HG02840 (cell line): ENCODE data around the gene C3orf70.

Source experiments
- ATAC-seq: cut with Tn5 transposase; IDR thresholded peaks from one replicate; pipeline ENCODE4 v1.9.1; 2021; ENCODE audit warnings: mild to moderate bottlenecking, moderate library complexity, moderate number of reproducible peaks; ENCODE audit not compliant: unreplicated experiment, low FRiP score

C3orf70 gene

DNA sequence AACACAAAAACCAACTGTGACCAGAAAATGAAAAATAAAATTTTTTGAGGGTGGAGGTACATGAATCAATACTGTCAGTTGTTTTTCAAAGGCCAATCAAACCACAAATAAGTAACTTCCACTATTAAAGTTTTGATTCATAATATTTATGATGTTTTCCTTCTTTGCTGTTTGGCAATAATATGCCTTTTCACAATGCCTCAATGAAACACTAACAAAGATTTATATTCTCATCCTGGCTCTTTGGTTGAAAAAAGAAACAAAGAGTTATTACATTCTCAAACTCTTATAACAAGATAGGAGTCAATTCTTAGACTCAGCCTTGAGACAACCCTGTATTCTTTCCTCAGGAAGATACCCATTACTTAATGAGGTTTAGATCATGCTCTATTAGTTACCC is 63.1 kb downstream of the C3orf70 start:
- ATAC-seq = no peak

DNA sequence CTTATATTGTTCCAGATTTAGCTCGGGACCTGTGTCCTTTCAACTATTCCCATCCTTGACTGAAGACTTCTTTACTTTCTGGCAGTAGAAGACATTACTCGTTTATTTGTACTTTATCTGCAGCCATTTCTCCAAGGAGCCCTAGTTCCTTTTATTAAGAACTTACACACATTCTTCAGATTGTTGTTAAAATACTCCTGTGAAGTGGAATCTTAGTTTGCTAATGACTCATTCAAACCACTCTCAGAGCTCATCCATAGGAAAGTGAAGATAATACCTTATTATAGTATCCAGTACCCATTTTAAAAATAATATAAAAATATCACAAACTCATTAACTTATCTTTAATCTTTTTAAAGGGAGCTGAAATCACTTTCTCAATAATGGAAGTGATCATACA is 63.5 kb downstream of the C3orf70 start:
- no peak for ATAC-seq

DNA sequence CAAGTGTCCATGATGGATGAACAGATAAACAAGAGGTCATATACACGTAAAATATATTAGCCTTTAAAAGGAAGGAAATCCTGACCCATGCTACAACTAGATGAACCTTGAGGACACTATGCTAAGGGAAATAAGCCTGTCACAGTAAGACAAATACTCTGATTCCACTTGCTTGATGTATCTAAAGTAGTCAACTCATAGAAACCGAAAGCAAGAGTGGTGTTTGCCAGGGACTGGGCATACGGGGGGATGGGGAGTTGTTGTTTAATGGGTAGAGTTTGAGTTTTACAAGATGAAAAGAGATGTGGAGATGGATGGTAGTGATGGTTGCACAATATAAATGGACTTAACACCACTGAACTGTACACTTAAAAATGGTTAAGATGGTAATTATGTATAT is 65.4 kb downstream of the C3orf70 start:
- no peak for ATAC-seq

DNA sequence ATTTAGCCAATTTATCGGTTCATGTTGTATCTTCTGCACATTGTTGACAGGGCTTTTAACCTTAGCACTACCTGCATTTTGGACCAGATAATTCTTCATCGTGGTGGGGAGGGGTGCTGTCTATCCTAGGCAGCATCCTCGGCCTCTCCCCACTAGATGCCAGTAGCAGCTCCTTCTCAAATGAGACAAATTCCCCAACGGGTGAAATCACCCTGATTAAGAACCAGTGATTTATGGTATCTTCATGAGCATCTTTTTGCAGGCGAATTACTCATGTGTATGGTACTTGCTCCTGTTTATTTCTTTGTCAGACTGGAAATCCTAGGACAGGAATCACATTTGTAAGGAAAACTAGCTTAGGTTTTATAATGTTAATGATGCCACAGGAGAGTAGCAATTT is 68.0 kb downstream of the C3orf70 start:
- ATAC-seq = no peak

DNA sequence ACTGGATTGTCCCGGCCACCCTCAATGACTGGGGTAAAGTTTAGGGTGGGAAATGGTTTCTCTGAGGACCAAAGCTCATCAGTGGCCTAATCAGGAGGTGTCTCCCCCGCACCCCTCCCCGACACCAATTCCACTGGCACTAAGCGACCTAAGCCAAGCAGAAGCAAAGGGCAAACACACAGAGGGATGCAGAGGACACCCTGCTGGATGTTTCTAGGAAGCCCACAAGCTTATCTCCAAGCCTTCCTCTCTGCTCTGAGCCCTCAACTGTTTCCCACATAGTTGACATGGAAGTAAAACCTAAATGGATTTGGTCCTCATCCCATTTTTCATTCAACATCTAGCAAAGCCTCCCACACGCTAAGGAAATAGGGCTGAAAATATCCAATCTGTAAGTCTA is 68.5 kb downstream of the C3orf70 start:
- ATAC-seq = no peak

DNA sequence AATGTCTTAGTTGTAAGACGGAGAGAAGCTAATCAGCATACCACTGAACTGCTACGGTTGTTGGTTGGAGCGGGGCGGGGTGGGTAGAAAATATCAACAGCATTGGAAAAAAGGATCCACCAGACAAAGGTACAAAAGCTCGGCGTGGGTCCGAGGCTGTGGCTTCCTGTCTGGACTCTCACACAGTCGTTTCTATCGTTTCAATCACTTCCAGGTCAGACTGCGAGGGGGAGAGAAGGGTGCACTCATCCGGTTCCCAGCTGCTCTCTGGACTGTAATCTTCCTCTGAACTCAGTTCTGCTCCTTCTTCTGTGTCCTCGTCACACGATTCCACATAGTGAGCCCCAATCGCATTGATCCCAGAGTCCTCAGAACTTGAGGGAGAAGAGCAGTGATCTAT is 70.0 kb downstream of the C3orf70 start:
- ATAC-seq = no peak

DNA sequence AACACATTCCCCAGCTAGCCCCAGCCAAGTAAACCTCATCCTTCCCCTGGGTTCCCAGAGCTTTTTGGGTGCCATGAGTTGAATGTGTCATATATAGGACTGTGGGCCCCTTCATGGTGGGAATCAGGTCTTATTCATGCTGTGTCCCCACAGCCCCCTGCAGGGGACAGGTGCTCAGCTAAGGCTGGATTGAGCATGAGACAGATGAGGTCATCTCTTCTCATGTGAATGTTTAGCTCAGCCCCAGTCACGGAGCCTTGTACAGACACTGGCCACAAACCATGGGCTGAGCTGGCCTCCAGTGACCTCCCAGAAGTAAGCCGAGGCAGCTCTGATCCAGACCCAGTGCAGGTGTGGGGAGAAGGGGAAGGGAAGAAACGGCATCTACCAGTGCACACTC is 70.7 kb downstream of the C3orf70 start:
- ATAC-seq = no peak

DNA sequence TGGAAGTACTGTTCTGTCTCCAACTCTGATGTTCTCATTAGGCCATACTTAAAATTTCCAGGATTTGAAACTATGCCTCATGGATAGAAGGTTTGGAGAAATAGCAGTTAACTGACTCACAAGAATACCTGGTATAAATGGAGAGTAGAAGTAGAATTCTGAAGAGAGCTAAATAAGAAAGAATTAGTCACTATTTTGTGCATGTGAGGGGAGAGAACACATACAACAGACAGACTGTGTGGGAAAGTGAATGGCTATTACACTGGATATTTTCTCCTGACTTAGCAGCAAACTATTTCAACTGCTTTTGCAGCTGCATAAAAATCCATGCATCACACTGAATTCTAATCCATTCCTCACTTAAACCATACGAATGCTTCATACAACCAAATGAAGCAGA is 71.3 kb downstream of the C3orf70 start:
- no peak for ATAC-seq

DNA sequence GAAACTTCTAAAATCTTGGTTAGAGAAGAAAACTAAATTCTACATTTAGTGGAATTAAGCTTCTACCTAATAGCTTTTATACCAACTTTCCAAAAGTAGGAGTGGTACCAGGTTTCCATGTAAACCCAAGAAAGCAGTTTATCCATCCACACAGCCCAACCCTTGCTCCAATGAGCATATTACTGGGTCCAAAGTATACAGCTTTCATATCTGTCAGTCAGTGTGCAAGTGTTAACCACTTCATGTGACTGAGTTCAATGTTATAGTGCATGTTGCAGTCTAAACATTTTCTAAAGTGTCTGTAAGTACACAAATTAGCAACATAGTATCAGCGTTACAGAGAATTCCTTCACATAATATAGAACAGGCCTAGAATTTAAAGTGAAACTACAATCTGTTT is 73.2 kb downstream of the C3orf70 start:
- ATAC-seq = no peak

DNA sequence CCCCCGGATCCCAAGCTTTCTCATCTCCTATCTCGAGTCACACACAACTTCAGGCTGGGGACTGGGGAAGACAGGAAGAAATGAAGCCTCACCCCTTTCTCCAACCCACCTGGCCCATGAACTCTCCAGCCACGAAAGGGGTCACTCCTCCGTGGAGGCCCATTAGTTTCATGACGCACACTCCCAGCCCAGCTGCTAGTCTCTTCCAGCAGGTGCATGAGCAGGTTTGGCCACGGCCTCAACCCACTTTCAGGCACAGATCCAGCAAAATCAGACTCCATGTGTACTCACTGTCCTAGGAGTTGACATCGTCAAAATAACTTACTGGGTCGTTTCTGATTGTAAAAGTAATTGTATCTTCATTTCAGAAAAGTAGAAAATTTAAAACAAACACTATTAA is 76.6 kb downstream of the C3orf70 start:
- ATAC-seq = no peak

DNA sequence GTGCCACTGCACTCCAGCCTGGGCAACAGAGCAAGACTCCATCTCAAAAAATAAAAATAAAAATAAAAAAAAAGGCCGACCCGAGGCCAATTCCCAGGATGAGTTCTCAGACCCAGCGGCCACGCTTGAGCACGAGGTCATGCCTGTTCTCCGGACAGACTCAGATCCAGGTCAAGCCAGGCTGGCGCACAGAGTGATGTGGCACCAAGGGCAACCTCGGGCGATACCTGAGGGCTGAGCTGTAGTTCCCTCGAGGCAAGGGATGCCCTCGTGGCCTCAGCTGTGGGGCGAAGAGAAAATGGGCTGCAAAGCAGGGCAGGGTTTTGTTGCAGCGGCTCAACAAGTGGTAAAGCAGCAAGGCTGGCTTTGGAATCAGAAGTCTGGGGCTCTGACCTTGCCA is 77.3 kb downstream of the C3orf70 start:
- no peak for ATAC-seq

DNA sequence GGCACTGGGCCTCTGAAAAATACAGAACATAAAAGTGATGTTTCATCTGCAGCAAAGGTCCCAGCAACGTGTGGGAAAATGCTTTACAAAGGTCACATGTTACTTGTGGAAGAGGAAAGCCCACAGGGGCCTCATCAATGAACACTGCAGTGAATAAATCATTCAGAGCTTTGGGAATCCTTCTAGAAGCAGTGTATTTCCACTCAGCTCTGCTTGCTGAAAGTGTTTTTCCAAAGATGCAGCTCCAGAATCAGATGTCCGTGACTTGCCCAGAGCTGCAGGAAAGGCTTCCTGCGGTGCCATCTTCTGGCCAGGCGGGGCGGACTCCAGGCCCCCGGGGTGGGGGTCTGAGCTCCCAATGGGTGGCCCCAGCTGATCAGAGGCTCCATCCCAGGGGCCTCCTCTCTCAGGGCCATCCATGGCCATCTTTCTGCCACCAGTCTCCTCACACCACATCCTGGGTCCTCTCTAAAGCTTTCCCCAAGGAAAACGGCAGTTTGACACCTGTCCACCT is 81.5 kb downstream of the C3orf70 start:
- no peak for ATAC-seq

DNA sequence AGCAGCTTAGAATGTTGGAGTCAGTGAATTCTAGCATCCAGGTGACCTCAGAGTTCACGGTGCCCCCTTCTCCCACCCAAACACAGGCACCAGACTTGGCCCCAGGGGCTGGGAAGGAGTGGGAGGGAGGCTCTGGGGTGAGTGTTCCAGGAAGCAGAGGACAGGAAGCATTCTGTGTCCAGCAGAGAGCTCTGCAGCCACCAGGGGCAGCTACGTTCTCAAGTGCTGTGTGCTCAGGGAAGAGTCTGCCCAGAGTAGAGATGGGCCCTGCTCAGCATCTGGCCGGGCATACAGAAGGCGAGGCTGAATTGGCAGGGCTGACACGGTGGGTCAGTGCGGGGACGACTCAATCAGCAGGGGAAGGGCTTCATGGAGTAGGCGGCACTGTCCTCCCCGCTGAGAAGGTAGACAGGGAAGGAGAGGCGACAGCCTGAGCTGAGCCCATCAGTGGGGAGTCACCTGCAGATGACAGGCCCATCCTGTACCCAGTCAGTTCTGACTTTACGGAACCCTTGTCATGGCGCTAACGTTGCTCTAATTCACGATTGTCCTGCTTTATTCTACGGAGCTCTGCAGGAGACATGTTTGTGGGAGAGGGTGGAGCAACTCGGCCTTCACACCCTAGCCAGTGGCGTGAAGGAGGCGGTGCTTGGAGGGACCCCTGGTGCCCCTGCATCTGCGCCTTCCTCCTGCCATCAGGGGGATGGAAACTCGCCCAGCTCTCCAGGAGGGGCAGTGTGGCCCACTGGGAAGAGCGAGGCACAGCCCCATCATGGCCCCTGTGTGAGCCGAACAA is 82.2 kb downstream of the C3orf70 start:
- ATAC-seq = no peak

DNA sequence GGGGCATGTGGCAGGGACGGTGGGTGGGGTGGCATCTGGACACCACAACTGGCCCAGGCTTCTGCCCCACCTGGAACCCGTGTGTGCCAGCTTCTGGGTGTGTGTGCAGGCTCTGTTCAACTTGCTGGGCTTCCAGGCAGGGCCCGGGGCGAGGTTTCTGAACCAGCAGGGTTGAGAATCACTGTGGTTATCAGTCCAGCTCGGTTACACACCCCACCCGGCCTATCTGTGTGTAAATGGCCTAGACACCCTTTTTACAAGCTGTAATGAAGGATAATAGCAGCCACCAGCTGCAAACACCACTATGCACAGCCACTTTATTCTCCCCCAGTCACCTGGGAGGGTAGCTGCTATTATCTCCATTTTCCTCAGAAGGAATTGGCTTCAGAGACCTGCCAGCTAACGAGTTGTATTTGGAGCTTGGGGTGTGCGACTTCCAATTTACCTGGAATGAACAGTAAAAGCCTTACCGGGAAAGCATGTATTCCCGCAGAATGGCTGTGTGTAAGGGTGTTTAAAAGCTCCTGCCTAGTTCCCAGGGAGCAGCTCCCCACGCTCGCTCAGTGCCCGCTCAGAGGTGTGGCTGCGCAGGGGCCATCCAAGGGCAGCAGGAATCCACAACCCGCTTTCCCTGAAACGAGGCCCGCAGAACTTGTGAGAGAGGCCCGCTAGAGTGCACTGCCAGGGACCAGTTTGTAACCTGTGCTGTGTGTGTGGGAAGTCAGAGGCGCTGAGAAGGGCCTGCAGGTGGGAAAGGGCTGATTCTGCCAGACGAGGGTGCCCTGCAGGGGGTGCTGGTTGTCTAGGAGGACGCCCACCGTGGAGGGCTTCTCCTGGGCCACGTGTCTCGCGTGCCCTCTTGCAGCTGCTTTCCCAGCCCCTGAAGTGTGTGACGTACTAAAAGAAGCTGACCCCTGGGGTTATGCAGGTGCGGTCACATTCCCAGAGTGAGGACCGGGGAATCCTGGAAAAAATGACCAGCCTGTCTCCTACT is 83.5 kb downstream of the C3orf70 start:
- no peak for ATAC-seq

DNA sequence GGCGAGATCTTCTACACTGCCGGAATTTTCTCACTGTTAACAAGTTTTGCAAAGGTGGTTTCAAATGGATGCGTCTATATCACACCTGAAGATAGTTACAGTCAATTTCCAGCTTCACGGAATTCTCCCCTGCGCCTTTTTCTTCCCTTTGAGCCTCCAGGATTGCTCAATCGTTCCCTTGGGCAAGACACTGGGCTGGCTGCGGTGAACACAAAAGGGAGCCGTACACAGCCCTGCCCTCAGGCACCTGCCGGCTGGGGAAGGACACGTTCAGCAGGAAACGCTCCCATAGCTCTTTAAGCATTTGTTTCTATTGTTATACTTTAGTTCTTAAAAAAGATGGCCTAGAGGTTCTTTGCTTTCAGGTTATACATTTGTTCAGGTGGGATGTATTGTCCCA is 85.7 kb downstream of the C3orf70 start:
- ATAC-seq = no peak

DNA sequence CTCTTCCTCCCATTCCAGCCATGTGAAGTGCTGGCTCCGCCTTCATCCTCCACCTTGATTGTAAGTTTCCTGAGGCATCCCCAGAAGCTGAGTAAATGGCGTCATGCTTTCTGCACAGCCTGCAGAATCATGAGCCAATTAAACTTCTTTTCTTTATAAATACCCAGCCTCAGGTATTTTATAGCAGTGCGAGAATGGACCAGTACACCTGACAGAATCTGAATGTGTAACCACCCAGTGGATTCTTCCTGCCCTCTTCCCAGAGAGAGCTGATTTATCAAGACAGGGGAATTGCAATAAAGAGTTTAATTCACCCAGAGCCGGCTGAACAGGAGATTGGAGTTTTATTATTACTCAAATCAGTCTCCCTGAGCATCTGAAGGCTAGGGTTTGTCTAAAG is 86.6 kb downstream of the C3orf70 start:
- no peak for ATAC-seq

DNA sequence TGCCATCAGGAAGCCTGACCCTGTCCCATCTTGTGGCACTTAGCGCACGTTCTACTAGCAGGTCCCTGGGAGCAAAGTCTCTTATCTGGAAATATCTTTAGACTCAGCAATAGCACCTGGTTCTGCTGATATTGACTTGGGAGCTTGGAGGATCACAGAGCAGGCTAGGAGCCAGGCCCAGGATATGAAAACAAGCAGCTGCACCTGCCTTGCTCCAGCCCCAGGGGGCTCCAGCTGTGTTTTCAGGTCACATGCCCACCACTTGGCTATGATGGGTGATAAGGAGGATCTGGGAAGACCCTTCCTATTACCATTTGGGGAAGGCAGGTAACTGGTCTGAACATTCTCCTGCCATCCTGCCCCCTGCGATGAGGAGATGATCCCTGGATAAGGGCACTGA is 87.8 kb downstream of the C3orf70 start:
- ATAC-seq = no peak

DNA sequence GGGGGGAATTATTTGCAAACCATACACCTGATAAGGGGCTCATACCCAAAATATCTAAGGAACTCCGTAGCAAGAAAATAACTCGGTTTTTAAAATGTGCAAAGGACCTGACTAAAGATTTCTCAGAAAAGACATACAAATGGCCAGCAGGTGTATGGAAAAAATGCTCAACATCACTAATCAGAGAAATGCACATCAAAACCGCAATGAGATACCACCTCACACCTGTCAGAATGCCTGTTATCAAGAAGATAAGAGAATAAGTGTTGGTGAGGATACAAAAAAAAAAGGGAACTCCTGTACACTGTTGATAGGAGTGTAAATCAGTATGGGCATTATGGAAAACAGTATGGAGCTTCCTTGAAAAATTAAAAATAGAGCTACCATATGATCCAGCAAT is 89.4 kb downstream of the C3orf70 start:
- no peak for ATAC-seq

DNA sequence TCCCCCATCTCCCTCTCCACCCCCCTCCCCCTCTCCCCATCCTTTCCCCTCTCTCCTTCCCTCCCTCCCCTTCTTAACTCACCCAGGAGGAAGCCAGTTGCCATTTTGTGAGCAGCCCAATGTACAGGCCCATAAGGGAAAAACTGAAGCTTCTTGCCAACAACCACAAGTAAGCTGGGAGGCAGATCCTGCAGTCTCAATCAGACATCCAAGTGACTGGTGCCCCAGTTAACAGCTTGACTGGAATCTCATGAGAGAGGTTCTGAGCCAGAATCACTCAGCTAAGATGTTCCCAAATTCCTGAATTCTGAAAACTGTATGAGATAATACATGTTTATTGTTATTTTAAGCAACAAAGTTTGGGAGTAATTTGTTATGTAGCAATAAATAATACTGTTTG is 90.7 kb downstream of the C3orf70 start:
- no peak for ATAC-seq

DNA sequence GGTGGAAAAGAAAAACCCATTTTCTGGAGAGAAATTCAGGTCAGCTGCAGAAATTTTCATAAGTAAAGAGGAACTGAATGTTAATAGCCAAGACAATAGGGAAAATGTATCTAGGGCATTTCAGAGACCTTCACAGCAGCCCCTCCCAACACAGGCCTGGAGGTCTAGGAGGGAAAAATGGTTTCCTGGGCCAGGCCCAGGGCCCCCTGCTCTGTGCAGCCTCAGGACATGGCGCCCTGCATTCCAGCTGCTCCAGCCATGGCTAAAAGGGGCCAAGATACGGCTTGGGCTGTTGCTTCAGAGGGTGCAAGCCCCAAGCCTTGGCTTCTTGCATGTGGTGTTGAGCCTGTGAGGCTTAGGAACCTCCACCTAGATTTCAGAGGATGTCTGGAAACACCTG is 92.2 kb downstream of the C3orf70 start:
- ATAC-seq = no peak

DNA sequence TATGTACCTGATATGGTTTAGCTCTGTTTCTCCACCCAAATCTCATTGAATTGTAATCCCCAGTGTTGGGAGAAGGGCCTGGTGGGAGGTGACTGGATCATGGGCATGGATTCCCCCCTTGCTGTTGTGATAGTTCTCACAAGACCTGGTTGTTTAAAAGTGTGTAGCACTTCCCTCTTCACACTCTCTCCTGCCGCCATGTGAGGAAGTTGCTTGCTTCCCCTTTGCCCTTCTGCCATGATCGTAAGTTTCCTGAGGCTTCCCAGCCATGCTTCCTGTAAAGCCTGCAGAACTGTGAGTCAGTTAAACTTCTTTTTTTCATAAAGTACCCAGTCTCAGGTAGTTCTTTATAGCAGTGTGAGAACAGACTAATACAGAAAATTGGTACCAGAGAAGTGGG is 93.1 kb downstream of the C3orf70 start:
- ATAC-seq = no peak
